ENCODE results near the gene IER3. TPM values are rescaled to one million over a fixed set of nuclear protein-coding genes. Genes with fewer than 3 reads are reported as not detected.

Gene IER3
- polyA plus RNA-seq, 1 of the 3 experiments (the other 2 are of a cell fraction) = 12.9 TPM

GRCh38 chr6:30732237-30732943 is 12.0 kb downstream of the IER3 start:
- ChIA-PET CTCF (interaction anchor here (0.8 to 42.4 kb wide), 6 partner anchors 8 to 192 kb away, joined by 3 to 838 read pairs (median 9); partner anchors contain the start of genes DHX16, FLOT1, NRM and PPP1R18), POLR2A (interaction anchor here (1.2 to 1.4 kb wide), 2 partner anchors 9 to 11 kb away, joined by 4 to 5 read pairs; no protein-coding TSS in a partner anchor)
- TF ChIP-seq TCF12 (IDR thresholded peaks at IDR 0.05) = no peak
- TF ChIP-seq NFIC (IDR thresholded peaks at IDR 0.05; ENCODE audit: borderline replicate concordance) = no peak
- TF ChIP-seq JUND (IDR thresholded peaks at IDR 0.05) = no peak
- no peak for TF ChIP-seq ELF1 (IDR thresholded peaks at IDR 0.05)
- TF ChIP-seq RXRA (IDR thresholded peaks at IDR 0.05; ENCODE audit: borderline replicate concordance, low read depth) = no peak
- no peak for TF ChIP-seq MEF2A (IDR thresholded peaks at IDR 0.05; ENCODE audit: borderline replicate concordance, low read depth)
- TF ChIP-seq GABPA (IDR thresholded peaks at IDR 0.05; ENCODE audit: low read depth) = no peak
- no peak for TF ChIP-seq RCOR1 (IDR thresholded peaks at IDR 0.05; ENCODE audit: low read length)
- TF ChIP-seq RAD21 (IDR thresholded peaks at IDR 0.05; ENCODE audit: low read length) = no peak
- no peak for TF ChIP-seq SIN3A (IDR thresholded peaks at IDR 0.05; ENCODE audit: borderline replicate concordance, low read depth, low read length)
- no peak for TF ChIP-seq FOXJ3 (CRISPR knock-in tag; IDR thresholded peaks at IDR 0.05)
- no peak for TF ChIP-seq POLR2AphosphoS5 (IDR thresholded peaks at IDR 0.05; ENCODE audit: low read depth, low read length)
- TF ChIP-seq CHD2 (IDR thresholded peaks at IDR 0.05; ENCODE audit: low read length, partially characterized antibody) = no peak
- TF ChIP-seq CTCF (IDR thresholded peaks at IDR 0.05) = no peak
- TF ChIP-seq IRF3 (IDR thresholded peaks at IDR 0.05; ENCODE audit: low read depth, low read length) = no peak
- TF ChIP-seq MXI1 (IDR thresholded peaks at IDR 0.05; ENCODE audit: low read depth, low read length) = no peak
- TF ChIP-seq RFX5 (IDR thresholded peaks at IDR 0.05; ENCODE audit: low read length) = no peak
- Histone ChIP-seq H3K9me3 (no peaks in the 10 kb centered on the region), H3K9ac (no peak overlapping the region), H3K4me3 (ENCODE audit: low read depth in 2 of 2, low read length in 1 of 2) (no peak overlapping the region), H3K4me2 (no peak overlapping the region), H3K27ac (ENCODE audit: low read depth in 2 of 2, low read length in 1 of 2) (peak overlapping the region in 1 of 2 experiments; percentile 10; a peak in 1 of 4 replicates), H3K79me2 (ENCODE audit: insufficient read depth) (peaks cover 57% of the 10 kb centered on the region), H4K20me1 (ENCODE audit: insufficient read depth) (peaks cover 12% of the 10 kb centered on the region; the same call in 1 of the 2 replicates), H2AFZ (ENCODE audit: low read depth) (no peak overlapping the region), H3F3A (replicated peaks; ENCODE audit: insufficient read depth) (peaks cover 57% of the 10 kb centered on the region), H3K4me1 (ENCODE audit: control insufficient read depth in 1 of 2, insufficient read depth in 2 of 2, low read depth in 1 of 2, low read length in 1 of 2) (no peaks in the 10 kb centered on the region; a peak in 2 of 4 replicates), H3K36me3 (replicated peaks in 1 of 2; ENCODE audit: control insufficient read depth in 1 of 2, insufficient read depth in 2 of 2, low read length in 1 of 2) (peaks cover 45 to 77% of the 10 kb centered on the region in 2 experiments), H3K27me3 (ENCODE audit: insufficient read depth) (no peaks in the 10 kb centered on the region), H3K9me2 (no peaks in the 10 kb centered on the region)
- no peak for DNase-seq
- WGBS (ENCODE audit: low lambda C conversion rate) = 95% methylated on average over 12 of the region's 12 CpGs
